H1 (cell line): ENCODE data around the gene EML4. TPM values are rescaled to one million over a fixed set of nuclear protein-coding genes. Genes with fewer than 3 reads are reported as not detected.

Source experiments
- CTCF ChIA-PET: fragments of 300-600 bp; sonication (Branson Sonifier 250); formaldehyde crosslinking; loops from one replicate; lab custom pipeline; 2021; ENCODE audit not compliant: partially characterized antibody; lab: Charles Lee
- POLR2A ChIA-PET: fragments of 300-600 bp; sonication (Branson Sonifier 250); formaldehyde crosslinking; loops from one replicate; lab custom pipeline; 2021; ENCODE audit warnings: inconsistent platforms; ENCODE audit not compliant: partially characterized antibody; lab: Charles Lee
- DNase-seq, 2 experiments: peaks; one replicate each; pipeline versions ENCODE4 v3.0.0 to v3.0.0-alpha.2; 2010 to 2022; ENCODE audit warnings: low spot score in 2 of 2, low read depth in 1 of 2, mixed read lengths in 1 of 2
- FAIRE-seq: peaks from 2 replicates; lab custom pipeline; 2011; peaks lifted over from hg19 to GRCh38; lab: Jason Lieb, UNC
- H2AFZ ChIP-seq: 2 replicates; pipeline ENCODE4 v1.8.1; 2012; ENCODE audit warnings: low read length, inconsistent platforms
- H2AK5ac ChIP-seq: 2 replicates; pipeline ENCODE4 v1.6.1; 2013; ENCODE audit warnings: low read depth, low read length
- H2BK120ac ChIP-seq: replicated peaks from 2 replicates; pipeline ENCODE3; 2013; ENCODE audit warnings: low read depth, low read length, inconsistent platforms
- H2BK12ac ChIP-seq: 2 replicates; pipeline ENCODE4 v1.6.1; 2013; ENCODE audit warnings: low read depth, low read length
- H2BK15ac ChIP-seq: 2 replicates; pipeline ENCODE4 v1.6.1; 2013; ENCODE audit warnings: low read length
- H2BK20ac ChIP-seq: 2 replicates; pipeline ENCODE4 v1.6.1; 2013; ENCODE audit warnings: low read length
- H2BK5ac ChIP-seq: 2 replicates; pipeline ENCODE4 v1.6.1; 2013; ENCODE audit warnings: low read depth, low read length
- H3K14ac ChIP-seq: 2 replicates; pipeline ENCODE4 v1.6.1; 2013; ENCODE audit warnings: inconsistent platforms; ENCODE audit not compliant: insufficient read length
- H3K18ac ChIP-seq: 2 replicates; pipeline ENCODE4 v1.6.1; 2013; ENCODE audit warnings: low read length; ENCODE audit errors: extremely low read depth
- H3K23ac ChIP-seq: 2 replicates; pipeline ENCODE4 v1.6.1; 2013; ENCODE audit warnings: inconsistent platforms; ENCODE audit not compliant: insufficient read length
- H3K23me2 ChIP-seq: 2 replicates; pipeline ENCODE4 v1.6.1; 2013; ENCODE audit warnings: low read depth, low read length
- H3K27ac ChIP-seq: 2 replicates; pipeline ENCODE4 v1.6.1; 2011; ENCODE audit warnings: low read depth, low read length, inconsistent platforms
- H3K27me3 ChIP-seq, 4 experiments: replicated peaks in 1 of 4; 1 replicate in 1 of 4; 2 replicates in 3 of 4; pipeline versions ENCODE4 v1.6.1 to v1.8.1; 2011 to 2013; ENCODE audit warnings: low read length in 3 of 4, mild to moderate bottlenecking in 3 of 4, inconsistent platforms in 2 of 4, mixed read lengths in 2 of 4, moderate library complexity in 1 of 4; ENCODE audit not compliant: control insufficient read depth in 3 of 4, insufficient read depth in 3 of 4; ENCODE audit errors: extremely low read depth in 1 of 4
- H3K36me3 ChIP-seq, 4 experiments: 2 replicates each; pipeline versions ENCODE4 v1.6.1 to v1.8.1; 2011 to 2013; ENCODE audit warnings: mild to moderate bottlenecking in 4 of 4, low read length in 3 of 4, moderate library complexity in 2 of 4, control low read depth in 1 of 4, inconsistent platforms in 1 of 4; ENCODE audit not compliant: insufficient read depth in 4 of 4, control insufficient read depth in 2 of 4
- H3K4ac ChIP-seq: replicated peaks from 2 replicates; pipeline ENCODE3; 2013; ENCODE audit warnings: low read length, low read depth, mixed read lengths, inconsistent platforms; ENCODE audit not compliant: insufficient read length
- H3K4me1 ChIP-seq, 4 experiments: replicated peaks in 1 of 4; 1 replicate in 1 of 4; 2 replicates in 3 of 4; pipeline versions ENCODE4 v1.6.1 to v1.8.1; 2011 to 2013; ENCODE audit warnings: low read length in 3 of 4, inconsistent platforms in 2 of 4, mixed read lengths in 1 of 4; ENCODE audit not compliant: insufficient read depth in 4 of 4, control insufficient read depth in 3 of 4
- H3K4me2 ChIP-seq, 2 experiments: 2 replicates each; pipeline versions ENCODE4 v1.6.1 to v1.8.1; 2011 to 2013; ENCODE audit warnings: low read depth in 2 of 2, low read length in 2 of 2, control low read depth in 1 of 2, inconsistent platforms in 1 of 2, mild to moderate bottlenecking in 1 of 2; ENCODE audit not compliant: insufficient read depth in 1 of 2
- H3K4me3 ChIP-seq, 4 experiments: fragments of 200-600, 300-600 bp in 1 of 4; sonication (generic), shearing (Covaris generic), sonication (Bioruptor Twin) in 1 of 4; 2 replicates each; pipeline versions ENCODE4 v1.5.1 to v1.8.1; 2011 to 2016; ENCODE audit warnings: low read length in 4 of 4, low read depth in 3 of 4, control low read depth in 2 of 4, inconsistent platforms in 2 of 4, mild to moderate bottlenecking in 2 of 4, mixed read lengths in 1 of 4, moderate library complexity in 1 of 4; ENCODE audit not compliant: insufficient read depth in 2 of 4; ENCODE audit errors: extremely low read depth in 1 of 4
- H3K56ac ChIP-seq: replicated peaks from 2 replicates; pipeline ENCODE3; 2013; ENCODE audit warnings: low read depth, mild to moderate bottlenecking, mixed read lengths, low read length, inconsistent platforms; ENCODE audit not compliant: insufficient read length
- H3K79me1 ChIP-seq: 2 replicates; pipeline ENCODE4 v1.6.1; 2013; ENCODE audit warnings: low read depth, low read length, control low read depth
- H3K79me2 ChIP-seq, 2 experiments: 2 replicates each; pipeline versions ENCODE4 v1.6.1 to v1.8.1; 2012 to 2013; ENCODE audit warnings: low read length in 2 of 2, mild to moderate bottlenecking in 2 of 2, inconsistent platforms in 1 of 2; ENCODE audit not compliant: insufficient read depth in 2 of 2, control insufficient read depth in 1 of 2
- H3K9ac ChIP-seq, 4 experiments: replicated peaks in 1 of 4; 1 replicate in 1 of 4; 2 replicates in 3 of 4; pipeline versions ENCODE4 v1.6.1 to v1.8.1; 2011 to 2013; ENCODE audit warnings: low read depth in 3 of 4, low read length in 3 of 4, control low read depth in 2 of 4, mild to moderate bottlenecking in 2 of 4, moderate library complexity in 2 of 4, inconsistent platforms in 1 of 4; ENCODE audit errors: extremely low read depth in 1 of 4
- H3K9me3 ChIP-seq, 2 experiments: 2 replicates each; pipeline versions ENCODE4 v1.6.1 to v1.8.1; 2012 to 2013; ENCODE audit warnings: mild to moderate bottlenecking in 2 of 2, moderate library complexity in 2 of 2, control low read depth in 1 of 2, inconsistent platforms in 1 of 2, low read depth in 1 of 2, low read length in 1 of 2, mixed read lengths in 1 of 2; ENCODE audit not compliant: insufficient read depth in 2 of 2
- H4K20me1 ChIP-seq, 2 experiments: replicated peaks in 1 of 2; 2 replicates each; pipeline versions ENCODE3 to v1.8.1; 2011 to 2013; ENCODE audit warnings: inconsistent platforms in 2 of 2, low read length in 2 of 2, mild to moderate bottlenecking in 1 of 2; ENCODE audit not compliant: insufficient read depth in 2 of 2, control insufficient read depth in 1 of 2
- H4K5ac ChIP-seq: 2 replicates; pipeline ENCODE4 v1.6.1; 2013; ENCODE audit warnings: low read length, low read depth, mixed read lengths, inconsistent platforms; ENCODE audit not compliant: insufficient read length
- H4K8ac ChIP-seq: 2 replicates; pipeline ENCODE4 v1.8.0; 2013; ENCODE audit warnings: mild to moderate bottlenecking, moderate library complexity, low read length, inconsistent platforms; ENCODE audit not compliant: insufficient read depth; ENCODE audit errors: extremely low read depth
- H4K91ac ChIP-seq: replicated peaks from 2 replicates; pipeline ENCODE3; 2013; ENCODE audit warnings: low read length, mixed read lengths, inconsistent platforms; ENCODE audit not compliant: insufficient read length
- KDM1A ChIP-seq: fragments of 200-600, 300-600 bp; sonication (generic); IDR thresholded peaks from 2 replicates; pipeline ENCODE4 v1.7.1; 2016; ENCODE audit warnings: mild to moderate bottlenecking, low read length, borderline replicate concordance
- NANOG ChIP-seq: IDR thresholded peaks from 2 replicates; pipeline ENCODE4 v1.6.1; 2011; ENCODE audit warnings: low read length, low read depth, mild to moderate bottlenecking, inconsistent platforms; ENCODE audit not compliant: insufficient read depth, poor library complexity, severe bottlenecking
- RXRA ChIP-seq: IDR thresholded peaks from 2 replicates; pipeline ENCODE4 v1.6.1; 2011; ENCODE audit warnings: low read depth, mild to moderate bottlenecking, low read length, moderate library complexity; ENCODE audit not compliant: insufficient read depth
- SP4 ChIP-seq: IDR thresholded peaks from 2 replicates; pipeline ENCODE4 v1.6.1; 2012; ENCODE audit warnings: low read length, inconsistent platforms
- WGBS, 2 experiments: shearing (Covaris generic) in 1 of 2; methylation state at CpG; one replicate each; pipeline versions ENCODE4 v1.1.6 to v1.1.7; 2013 to 2015; ENCODE audit warnings: low lambda C conversion rate in 2 of 2, mixed read lengths in 2 of 2, inconsistent platforms in 1 of 2, low coverage in 1 of 2, missing lambda C conversion rate in 1 of 2; ENCODE audit not compliant: insufficient replicate concordance in 2 of 2, insufficient coverage in 1 of 2, insufficient read length in 1 of 2; ENCODE audit errors: extremely low coverage in 1 of 2, missing lambda C conversion rate in 1 of 2; 5-methylcytosine and 5-hydroxymethylcytosine counted together
- polyA plus RNA-seq, 7 experiments: library from polyadenylated mRNA; depleted of rRNA in 3 of 7; stranded (reverse) in 5 of 7; unstranded in 2 of 7; fragments of >200 nt in 5 of 7; fragments of 200-250 nt in 2 of 7; gene quantifications; 1 replicate in 5 of 7; 2 replicates in 1 of 7; 4 replicates in 1 of 7; pipeline versions ENCODE4 v1.2.1 to v1.2.3, GENCODE V29; 2011 to 2013; ENCODE audit warnings: missing spikeins in 2 of 7, mixed read lengths in 2 of 7
- total RNA-seq: library from RNA; stranded (reverse); fragmentation: NEBNext Ultra II Directional; extraction: Animal tissue kit (Norgen Biotek cat#: 25700); gene quantifications from 2 replicates; pipeline ENCODE4 v1.2.1, GENCODE V29; 2021
- TF ChIP-seq, protein P1 (sequence below), 3 experiments: IDR thresholded peaks; 1 replicate in 2 of 3; 2 replicates in 1 of 3; pipeline versions ENCODE4 v1.5.1 to v1.6.1; 2011; ENCODE audit warnings: low read length in 3 of 3, mild to moderate bottlenecking in 3 of 3, inconsistent platforms in 2 of 3, low read depth in 1 of 3, moderate library complexity in 1 of 3; ENCODE audit not compliant: insufficient read depth in 1 of 3; ENCODE audit errors: control extremely low read depth in 1 of 3

The EML4 gene
- total and polyA plus RNA-seq, 2 of the 8 experiments (the other 6 are each of a cell fraction or from before 2014, with no cell fraction given): 50.1 to 104 TPM

DNA sequence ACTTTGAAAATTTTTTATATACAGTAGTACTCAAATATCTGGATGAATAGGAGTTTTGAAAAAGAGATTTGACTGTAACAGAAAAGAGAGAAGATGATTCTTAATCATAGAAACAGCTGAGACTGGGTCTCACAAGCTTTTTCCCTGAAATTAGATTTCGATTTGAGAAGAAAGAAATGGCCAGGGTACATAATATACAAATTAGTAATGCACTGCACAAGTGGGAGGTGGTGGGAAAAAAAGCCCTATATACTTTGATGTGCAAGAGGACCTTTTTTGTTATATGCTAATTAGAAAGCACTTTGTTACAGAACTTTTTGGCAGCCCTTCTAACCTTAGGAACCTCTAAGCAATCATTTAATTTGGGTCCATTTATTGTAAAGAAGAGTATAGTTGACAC, 62.9 kb downstream of the EML4 start:
- Histone ChIP-seq H3K27ac (no peak overlapping the region), H3K23me2 (no peaks in the 10 kb centered on the region), H4K8ac (no peak overlapping the region), H3K23ac (no peak overlapping the region), H3K9me3 (no peaks in the 10 kb centered on the region), H3K79me1 (no peaks in the 10 kb centered on the region), H2BK12ac (no peak overlapping the region), H2BK120ac (no peak overlapping the region), H3K4ac (no peak overlapping the region), H3K27me3 (no peaks in the 10 kb centered on the region), H3K14ac (no peak overlapping the region), H3K4me3 (no peak overlapping the region), H4K20me1 (peaks cover 0 to 7% of the 10 kb centered on the region in 2 experiments), H3K4me2 (no peak overlapping the region), H4K5ac (no peak overlapping the region), H3K9ac (no peak overlapping the region), H2BK15ac (no peak overlapping the region), H2BK20ac (no peak overlapping the region), H3K56ac (no peak overlapping the region), H4K91ac (no peak overlapping the region), H3K18ac (no peak overlapping the region), H3K79me2 (peaks cover 0 to 74% of the 10 kb centered on the region in 2 experiments; a peak in 2 of 4 replicates), H2AFZ (no peak overlapping the region), H2BK5ac (no peak overlapping the region), H3K4me1 (peaks cover 0 to 6% (median 1%) of the 10 kb centered on the region in 4 experiments; a peak in 3 of 7 replicates), H2AK5ac (no peak overlapping the region), H3K36me3 (no peaks in the 10 kb centered on the region)
- POLR2A ChIA-PET: interaction anchor here (0.7 kb wide), 1 partner anchor 97 kb away, joined by 3 read pairs; no protein-coding TSS in a partner anchor
- DNase-seq (no peak), FAIRE-seq (no peak)
- CTCF ChIA-PET: interaction anchor here (0.7 to 2.1 kb wide), 2 partner anchors 136 to 145 kb away, joined by 4 to 8 read pairs; no protein-coding TSS in a partner anchor
- 88% methylated on average over 1 of the region's 1 CpG; no CpG with 5 or more reads in 1 of the 2 experiments for WGBS, 2 experiments
- no peak for TF ChIP-seq RXRA
- TF ChIP-seq, protein P1, sequence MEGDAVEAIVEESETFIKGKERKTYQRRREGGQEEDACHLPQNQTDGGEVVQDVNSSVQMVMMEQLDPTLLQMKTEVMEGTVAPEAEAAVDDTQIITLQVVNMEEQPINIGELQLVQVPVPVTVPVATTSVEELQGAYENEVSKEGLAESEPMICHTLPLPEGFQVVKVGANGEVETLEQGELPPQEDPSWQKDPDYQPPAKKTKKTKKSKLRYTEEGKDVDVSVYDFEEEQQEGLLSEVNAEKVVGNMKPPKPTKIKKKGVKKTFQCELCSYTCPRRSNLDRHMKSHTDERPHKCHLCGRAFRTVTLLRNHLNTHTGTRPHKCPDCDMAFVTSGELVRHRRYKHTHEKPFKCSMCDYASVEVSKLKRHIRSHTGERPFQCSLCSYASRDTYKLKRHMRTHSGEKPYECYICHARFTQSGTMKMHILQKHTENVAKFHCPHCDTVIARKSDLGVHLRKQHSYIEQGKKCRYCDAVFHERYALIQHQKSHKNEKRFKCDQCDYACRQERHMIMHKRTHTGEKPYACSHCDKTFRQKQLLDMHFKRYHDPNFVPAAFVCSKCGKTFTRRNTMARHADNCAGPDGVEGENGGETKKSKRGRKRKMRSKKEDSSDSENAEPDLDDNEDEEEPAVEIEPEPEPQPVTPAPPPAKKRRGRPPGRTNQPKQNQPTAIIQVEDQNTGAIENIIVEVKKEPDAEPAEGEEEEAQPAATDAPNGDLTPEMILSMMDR (IDR thresholded peaks at IDR 0.05; ENCODE audit: control extremely low read depth in 1 of 3, insufficient read depth in 1 of 3, low read depth in 1 of 3, low read length in 3 of 3): no peak
- TF ChIP-seq NANOG: no peak
- TF ChIP-seq KDM1A: no peak
- TF ChIP-seq SP4: no peak
- TF ChIP-seq, all 59 proteins: peak for 0
